A549 (cell line): Measurements from ENCODE around the gene GPR155. TPM values are rescaled to one million over a fixed set of nuclear protein-coding genes. Genes with fewer than 3 reads are reported as not detected.

Experiments used
- ATAC-seq, 2 experiments: fragments of 200-7000 bp in 1 of 2; fragments of >200 bp in 1 of 2; cut with Nextera tagmentation in 1 of 2; cut with Tn5 transposase in 1 of 2; 3 replicates each; pipeline versions ENCODE4 v1.8.0 to v1.9.1; 2018 to 2020; ENCODE audit warnings: mild to moderate bottlenecking in 1 of 2, moderate library complexity in 1 of 2
- CTCF ChIA-PET: fragments of 300-600 bp; sonication (Branson Sonifier 250); formaldehyde crosslinking; extraction: SDS; loops from one replicate; lab custom pipeline; 2021; ENCODE audit warnings: antibody characterized with exemption, inconsistent platforms; lab: Yijun Ruan, JAX
- POLR2A ChIA-PET: fragments of 350-600 bp; formaldehyde crosslinking; extraction: SDS; loops from one replicate; lab custom pipeline; 2021; ENCODE audit warnings: antibody characterized with exemption, inconsistent platforms; lab: Yijun Ruan, JAX
- DNase-seq, 2 experiments: peaks; one replicate each; pipeline versions ENCODE4 v3.0.0 to v3.0.0-alpha.2; 2011 to 2016; ENCODE audit warnings: low read depth in 1 of 2, low spot score in 1 of 2
- FAIRE-seq: peaks from 2 replicates; lab custom pipeline; 2011; peaks lifted over from hg19 to GRCh38; lab: Jason Lieb, UNC
- H3K27ac ChIP-seq, 2 experiments: fragments of >200 bp; sonication (Bioruptor Twin); formaldehyde crosslinking; 3 replicates each; pipeline ENCODE4 v1.5.1; 2016 to 2017
- H3K4me1 ChIP-seq: fragments of >200 bp; sonication (Bioruptor Twin); formaldehyde crosslinking; 3 replicates; pipeline ENCODE4 v1.6.1; 2016
- H3K4me2 ChIP-seq: fragments of >200 bp; sonication (Bioruptor Twin); formaldehyde crosslinking; 3 replicates; pipeline ENCODE4 v1.6.1; 2016
- H3K4me3 ChIP-seq: fragments of >200 bp; sonication (Bioruptor Twin); formaldehyde crosslinking; 3 replicates; pipeline ENCODE4 v1.5.1; 2016
- H3K9me3 ChIP-seq: fragments of >200 bp; sonication (Bioruptor Twin); formaldehyde crosslinking; 3 replicates; pipeline ENCODE4 v1.6.1; 2016
- CHD2 ChIP-seq: fragments of 150-350 bp; IDR thresholded peaks from 2 replicates; pipeline ENCODE4 v1.6.1; 2014; ENCODE audit warnings: low read length; ENCODE audit not compliant: partially characterized antibody
- EP300 ChIP-seq, 2 experiments: fragments of >200 bp; sonication (Bioruptor Twin); formaldehyde crosslinking; IDR thresholded peaks; 2 replicates in 1 of 2; 3 replicates in 1 of 2; pipeline ENCODE4 v1.6.1; 2016 to 2017
- HOXB13 ChIP-seq: fragments of 250-450 bp; sonication (Bioruptor Pico); IDR thresholded peaks from 2 replicates; pipeline ENCODE4 v1.5.0; 2020; ENCODE audit warnings: low read depth, mild to moderate bottlenecking, moderate library complexity
- HOXB5 ChIP-seq: fragments of 250-450 bp; sonication (Bioruptor Pico); IDR thresholded peaks from 2 replicates; pipeline ENCODE4 v1.5.0; 2020; ENCODE audit warnings: mild to moderate bottlenecking, moderate library complexity
- KDM1A ChIP-seq: fragments of 200-600 bp; sonication (generic); IDR thresholded peaks from 2 replicates; pipeline ENCODE4 v1.6.1; 2016; ENCODE audit warnings: low read depth, mild to moderate bottlenecking
- NPAS2 ChIP-seq: fragments of 250-450 bp; sonication (Bioruptor Pico); IDR thresholded peaks from 2 replicates; pipeline ENCODE4 v1.8.0; 2022; ENCODE audit warnings: mild to moderate bottlenecking, moderate library complexity, borderline replicate concordance
- NR3C1 ChIP-seq: fragments of >200 bp; sonication (Bioruptor Twin); formaldehyde crosslinking; IDR thresholded peaks from 3 replicates; pipeline ENCODE4 v1.6.1; 2017
- SREBF2 ChIP-seq: fragments of 450-650 bp; IDR thresholded peaks from 2 replicates; pipeline ENCODE4 v1.6.1; 2014; ENCODE audit warnings: mild to moderate bottlenecking, moderate library complexity
- TFCP2L1 ChIP-seq: fragments of 250-450 bp; sonication (Bioruptor Pico); IDR thresholded peaks from 2 replicates; pipeline ENCODE4 v1.5.0; 2021; ENCODE audit warnings: mild to moderate bottlenecking
- ZFP36 ChIP-seq: fragments of 450-650 bp; IDR thresholded peaks from 2 replicates; pipeline ENCODE4 v1.6.1; 2014; ENCODE audit warnings: borderline replicate concordance; ENCODE audit not compliant: partially characterized antibody
- ZNF302 ChIP-seq: fragments of 250-450 bp; sonication (Bioruptor Pico); IDR thresholded peaks from 2 replicates; pipeline ENCODE4 v1.9.0; 2021; ENCODE audit warnings: inconsistent platforms, mild to moderate bottlenecking, moderate library complexity
- WGBS: methylation state at CpG from one replicate; pipeline ENCODE4 v1.1.6; 2017; ENCODE audit errors: missing lambda C conversion rate; 5-methylcytosine and 5-hydroxymethylcytosine counted together
- polyA plus RNA-seq, 4 experiments: library from polyadenylated mRNA; depleted of rRNA in 3 of 4; stranded (reverse); fragments of >200 nt; fragmentation: RNase III in 1 of 4; extraction: RNeasy Plus Mini Kit Qiagen cat#74134 plus additional on column Dnase treatment in 1 of 4; gene quantifications; 2 replicates in 3 of 4; 3 replicates in 1 of 4; pipeline ENCODE4 v1.2.3, GENCODE V29; 2011 to 2017
- TF ChIP-seq, protein P1 (sequence below): fragments of 250-450 bp; sonication (Bioruptor Pico); IDR thresholded peaks from 2 replicates; pipeline ENCODE4 v1.5.0; 2021; ENCODE audit warnings: mild to moderate bottlenecking, moderate library complexity, borderline replicate concordance
- TF ChIP-seq, protein P2 (sequence below): fragments of 250-450 bp; sonication (Bioruptor Pico); IDR thresholded peaks from 2 replicates; pipeline ENCODE4 v1.5.0; 2020; ENCODE audit warnings: low read depth, mild to moderate bottlenecking, moderate library complexity
- TF ChIP-seq, protein P3 (sequence below): IDR thresholded peaks from 2 replicates; pipeline ENCODE4 v1.6.1; 2012; ENCODE audit warnings: low read depth, borderline replicate concordance
- TF ChIP-seq, protein P4 (sequence below): fragments of >200 bp; sonication (Bioruptor Twin); formaldehyde crosslinking; IDR thresholded peaks from 2 replicates; pipeline ENCODE4 v1.6.1; 2016
- TF ChIP-seq, protein P5 (sequence below): fragments of >200 bp; sonication (Bioruptor Twin); formaldehyde crosslinking; IDR thresholded peaks from 3 replicates; pipeline ENCODE4 v1.5.1; 2016

Gene GPR155
- polyA plus RNA-seq, 2 of the 4 experiments (the other 2 are of a cell fraction) = 0.49 to 1.7 TPM

DNA sequence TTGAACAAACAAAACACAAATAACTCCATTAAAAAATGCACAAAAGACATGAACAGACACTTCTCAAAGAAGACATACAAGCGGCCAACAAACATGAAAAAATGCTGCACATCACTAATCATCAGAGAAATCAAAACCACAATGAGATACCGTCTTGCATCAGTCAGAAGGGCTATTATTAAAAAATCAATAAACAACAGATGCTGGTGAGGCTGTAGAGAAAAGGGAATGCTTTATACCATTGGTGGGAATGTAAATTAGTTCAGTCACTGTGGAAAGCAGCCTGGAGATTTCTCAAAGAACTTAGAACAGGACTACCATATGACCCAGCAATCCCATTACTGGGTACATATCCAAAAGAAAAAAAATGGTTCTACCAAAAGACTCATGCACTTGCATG, 37.8 kb downstream of the GPR155 start:
- POLR2A ChIA-PET = no interaction called here
- FAIRE-seq = no peak
- Histone ChIP-seq H3K27ac (no peak overlapping the region), H3K4me1 (no peaks in the 10 kb centered on the region), H3K4me3 (no peak overlapping the region), H3K4me2 (no peak overlapping the region), H3K9me3 (no peaks in the 10 kb centered on the region)
- TF ChIP-seq, protein P1, sequence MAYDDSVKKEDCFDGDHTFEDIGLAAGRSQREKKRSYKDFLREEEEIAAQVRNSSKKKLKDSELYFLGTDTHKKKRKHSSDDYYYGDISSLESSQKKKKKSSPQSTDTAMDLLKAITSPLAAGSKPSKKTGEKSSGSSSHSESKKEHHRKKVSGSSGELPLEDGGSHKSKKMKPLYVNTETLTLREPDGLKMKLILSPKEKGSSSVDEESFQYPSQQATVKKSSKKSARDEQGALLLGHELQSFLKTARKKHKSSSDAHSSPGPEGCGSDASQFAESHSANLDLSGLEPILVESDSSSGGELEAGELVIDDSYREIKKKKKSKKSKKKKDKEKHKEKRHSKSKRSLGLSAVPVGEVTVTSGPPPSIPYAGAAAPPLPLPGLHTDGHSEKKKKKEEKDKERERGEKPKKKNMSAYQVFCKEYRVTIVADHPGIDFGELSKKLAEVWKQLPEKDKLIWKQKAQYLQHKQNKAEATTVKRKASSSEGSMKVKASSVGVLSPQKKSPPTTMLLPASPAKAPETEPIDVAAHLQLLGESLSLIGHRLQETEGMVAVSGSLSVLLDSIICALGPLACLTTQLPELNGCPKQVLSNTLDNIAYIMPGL = no peak
- TF ChIP-seq EP300 (IDR thresholded peaks at IDR 0.05) (no peak), ZFP36 (no peak), NR3C1 (no peak)
- 85% methylated on average over 2 of the region's 2 CpGs for WGBS
- CTCF ChIA-PET = no interaction called here
- no peak for ATAC-seq
- no peak for DNase-seq

DNA sequence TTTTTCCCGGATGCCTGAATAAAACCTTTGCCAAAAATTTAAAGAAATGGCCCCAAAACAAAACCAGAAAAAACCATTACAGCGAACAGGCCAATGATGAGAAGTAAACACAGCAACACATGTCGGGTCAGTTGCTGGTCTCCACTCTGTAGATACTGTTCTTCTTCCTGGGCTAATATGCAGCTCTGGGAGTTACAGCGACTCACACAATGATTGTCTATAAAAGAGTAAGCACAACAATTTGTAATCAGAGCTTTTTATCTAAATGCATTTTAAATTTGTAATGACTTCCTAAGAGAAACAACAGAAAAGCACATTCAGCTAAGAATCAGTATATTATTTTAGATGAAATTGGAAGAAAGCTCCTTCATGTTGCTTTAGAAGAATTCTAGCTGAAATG, 40.3 kb downstream of the GPR155 start:
- DNase-seq (no peak), FAIRE-seq (no peak), ATAC-seq (no peak)
- POLR2A ChIA-PET = no interaction called here
- no peak overlapping the region for H3K4me3 ChIP-seq
- no peaks in the 10 kb centered on the region for H3K9me3 ChIP-seq
- H3K4me2 ChIP-seq = no peak overlapping the region
- H3K27ac ChIP-seq = no peak overlapping the region
- no peak for TF ChIP-seq HOXB13 (CRISPR knock-in tag)
- TF ChIP-seq, protein P2, sequence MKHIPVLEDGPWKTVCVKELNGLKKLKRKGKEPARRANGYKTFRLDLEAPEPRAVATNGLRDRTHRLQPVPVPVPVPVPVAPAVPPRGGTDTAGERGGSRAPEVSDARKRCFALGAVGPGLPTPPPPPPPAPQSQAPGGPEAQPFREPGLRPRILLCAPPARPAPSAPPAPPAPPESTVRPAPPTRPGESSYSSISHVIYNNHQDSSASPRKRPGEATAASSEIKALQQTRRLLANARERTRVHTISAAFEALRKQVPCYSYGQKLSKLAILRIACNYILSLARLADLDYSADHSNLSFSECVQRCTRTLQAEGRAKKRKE (CRISPR knock-in tag) = no peak
- no peak for TF ChIP-seq ZNF302 (CRISPR knock-in tag)
- TF ChIP-seq NPAS2 (CRISPR knock-in tag) = no peak
- TF ChIP-seq EP300 (IDR thresholded peaks at IDR 0.05) = no peak
- TF ChIP-seq CHD2 = no peak
- TF ChIP-seq KDM1A = no peak
- TF ChIP-seq HOXB5 (CRISPR knock-in tag) = no peak
- no peak for TF ChIP-seq TFCP2L1 (CRISPR knock-in tag)
- no peak for TF ChIP-seq SREBF2
- 86% methylated on average over 4 of the region's 4 CpGs for WGBS
- CTCF ChIA-PET = interaction anchor here (0.8 to 2.0 kb wide), 2 partner anchors 15 to 27 kb away, joined by 3 to 6 read pairs; no protein-coding TSS in a partner anchor
- peaks cover 12% of the 10 kb centered on the region for H3K4me1 ChIP-seq

DNA sequence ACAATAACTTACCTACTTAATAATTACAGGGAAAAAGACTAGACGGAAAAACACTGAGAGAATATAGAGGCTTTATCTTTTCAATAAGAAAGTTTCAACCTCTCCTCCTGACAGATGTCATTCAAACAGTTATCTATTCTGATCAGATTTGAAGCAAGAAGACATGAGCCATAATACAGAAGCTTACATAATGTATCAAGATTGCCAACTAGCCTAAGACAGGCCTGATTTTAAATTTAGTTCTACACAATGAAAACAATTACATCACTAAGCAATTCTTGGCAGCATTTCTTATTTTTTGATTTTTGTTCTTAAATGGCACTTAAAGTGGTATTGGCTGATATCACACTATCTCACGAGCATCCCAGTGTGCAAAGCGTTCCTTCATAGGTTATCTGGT, 41.6 kb downstream of the GPR155 start:
- peaks cover 12% of the 10 kb centered on the region for H3K4me1 ChIP-seq
- WGBS = 87% methylated on average over 3 of the region's 3 CpGs
- TF ChIP-seq, protein P3, sequence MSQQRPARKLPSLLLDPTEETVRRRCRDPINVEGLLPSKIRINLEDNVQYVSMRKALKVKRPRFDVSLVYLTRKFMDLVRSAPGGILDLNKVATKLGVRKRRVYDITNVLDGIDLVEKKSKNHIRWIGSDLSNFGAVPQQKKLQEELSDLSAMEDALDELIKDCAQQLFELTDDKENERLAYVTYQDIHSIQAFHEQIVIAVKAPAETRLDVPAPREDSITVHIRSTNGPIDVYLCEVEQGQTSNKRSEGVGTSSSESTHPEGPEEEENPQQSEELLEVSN = no peak
- TF ChIP-seq, protein P4, sequence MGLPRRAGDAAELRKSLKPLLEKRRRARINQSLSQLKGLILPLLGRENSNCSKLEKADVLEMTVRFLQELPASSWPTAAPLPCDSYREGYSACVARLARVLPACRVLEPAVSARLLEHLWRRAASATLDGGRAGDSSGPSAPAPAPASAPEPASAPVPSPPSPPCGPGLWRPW = no peak
- TF ChIP-seq, protein P5, sequence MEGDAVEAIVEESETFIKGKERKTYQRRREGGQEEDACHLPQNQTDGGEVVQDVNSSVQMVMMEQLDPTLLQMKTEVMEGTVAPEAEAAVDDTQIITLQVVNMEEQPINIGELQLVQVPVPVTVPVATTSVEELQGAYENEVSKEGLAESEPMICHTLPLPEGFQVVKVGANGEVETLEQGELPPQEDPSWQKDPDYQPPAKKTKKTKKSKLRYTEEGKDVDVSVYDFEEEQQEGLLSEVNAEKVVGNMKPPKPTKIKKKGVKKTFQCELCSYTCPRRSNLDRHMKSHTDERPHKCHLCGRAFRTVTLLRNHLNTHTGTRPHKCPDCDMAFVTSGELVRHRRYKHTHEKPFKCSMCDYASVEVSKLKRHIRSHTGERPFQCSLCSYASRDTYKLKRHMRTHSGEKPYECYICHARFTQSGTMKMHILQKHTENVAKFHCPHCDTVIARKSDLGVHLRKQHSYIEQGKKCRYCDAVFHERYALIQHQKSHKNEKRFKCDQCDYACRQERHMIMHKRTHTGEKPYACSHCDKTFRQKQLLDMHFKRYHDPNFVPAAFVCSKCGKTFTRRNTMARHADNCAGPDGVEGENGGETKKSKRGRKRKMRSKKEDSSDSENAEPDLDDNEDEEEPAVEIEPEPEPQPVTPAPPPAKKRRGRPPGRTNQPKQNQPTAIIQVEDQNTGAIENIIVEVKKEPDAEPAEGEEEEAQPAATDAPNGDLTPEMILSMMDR = no peak
- no peak for FAIRE-seq
- H3K9me3 ChIP-seq = no peaks in the 10 kb centered on the region
- no peak overlapping the region for H3K4me2 ChIP-seq
- ChIA-PET CTCF (interaction anchor here (0.9 kb wide), 1 partner anchor 75 kb away, joined by 3 read pairs; no protein-coding TSS in a partner anchor), POLR2A (no interaction called here)
- no peak for DNase-seq
- no peak for ATAC-seq
- no peak overlapping the region for H3K27ac ChIP-seq
- H3K4me3 ChIP-seq = no peak overlapping the region
